ENCODE data around the gene SLC50A1. TPM values are rescaled to one million over a fixed set of nuclear protein-coding genes. Genes with fewer than 3 reads are reported as not detected.

The SLC50A1 gene
- total and polyA plus RNA-seq, 2 of the 8 experiments (the other 6 are each of a cell fraction or from before 2014, with no cell fraction given), result 36.5 to 90.8 TPM

DNA sequence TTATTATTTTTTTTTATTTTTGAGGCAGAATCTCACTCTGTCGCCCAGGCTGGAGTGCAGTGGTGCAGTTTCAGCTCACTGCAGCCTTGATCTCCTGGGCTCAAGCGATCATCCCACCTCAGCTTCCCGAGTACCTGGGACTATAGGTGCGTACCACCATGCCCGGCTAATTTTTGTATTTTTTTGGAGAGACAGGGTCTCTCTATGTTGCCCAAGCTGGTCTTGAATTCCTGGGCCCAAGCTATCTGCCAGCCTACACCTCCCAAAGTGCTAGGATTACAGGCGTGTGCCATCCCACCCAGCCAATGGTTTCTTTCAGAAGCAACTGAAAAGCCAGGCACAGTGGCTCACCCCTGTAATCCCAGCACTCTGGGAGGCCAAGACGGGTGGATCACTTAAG, 35.2 kb downstream of the SLC50A1 start:
- Histone ChIP-seq H2BK20ac (ENCODE audit: low read length) (no peak overlapping the region), H3K56ac (replicated peaks; ENCODE audit: insufficient read length, low read depth, low read length) (no peak overlapping the region), H3K14ac (ENCODE audit: insufficient read length) (no peak overlapping the region), H3K27me3 (replicated peaks in 1 of 4; ENCODE audit: control insufficient read depth in 3 of 4, extremely low read depth in 1 of 4, insufficient read depth in 3 of 4, low read length in 3 of 4) (no peaks in the 10 kb centered on the region), H4K5ac (ENCODE audit: insufficient read length, low read depth, low read length) (no peak overlapping the region), H3K79me1 (ENCODE audit: low read depth, low read length) (no peaks in the 10 kb centered on the region; the same call in 1 of the 2 replicates), H3K4me1 (replicated peaks in 1 of 4; ENCODE audit: control insufficient read depth in 3 of 4, insufficient read depth in 4 of 4, low read length in 3 of 4) (peaks cover 3 to 30% (median 17%) of the 10 kb centered on the region in 4 experiments), H3K27ac (ENCODE audit: low read depth, low read length) (no peak overlapping the region), H2BK120ac (replicated peaks; ENCODE audit: low read depth, low read length) (no peak overlapping the region), H2BK5ac (ENCODE audit: low read depth, low read length) (no peak overlapping the region), H3K18ac (ENCODE audit: extremely low read depth, low read length) (no peak overlapping the region), H3K23me2 (ENCODE audit: low read depth, low read length) (peaks cover 21% of the 10 kb centered on the region), H3K36me3 (ENCODE audit: control insufficient read depth in 2 of 4, insufficient read depth in 4 of 4, low read length in 3 of 4) (peaks cover 0 to 10% (median 7%) of the 10 kb centered on the region in 4 experiments; a peak in 5 of 8 replicates), H2BK12ac (ENCODE audit: low read depth, low read length) (no peak overlapping the region), H2BK15ac (ENCODE audit: low read length) (no peak overlapping the region), H4K20me1 (replicated peaks in 1 of 2; ENCODE audit: control insufficient read depth in 1 of 2, insufficient read depth in 2 of 2, low read length in 2 of 2) (peaks cover 2 to 3% of the 10 kb centered on the region in 2 experiments), H2AK5ac (ENCODE audit: low read depth, low read length) (no peak overlapping the region), H2AFZ (ENCODE audit: low read length) (no peak overlapping the region), H3K79me2 (ENCODE audit: control insufficient read depth in 1 of 2, insufficient read depth in 2 of 2, low read length in 2 of 2) (peaks cover 0 to 16% of the 10 kb centered on the region in 2 experiments; a peak in 2 of 4 replicates), H4K91ac (replicated peaks; ENCODE audit: insufficient read length, low read length) (no peak overlapping the region), H4K8ac (ENCODE audit: extremely low read depth, insufficient read depth, low read length) (no peak overlapping the region), H3K4ac (replicated peaks; ENCODE audit: insufficient read length, low read depth, low read length) (no peak overlapping the region), H3K4me2 (ENCODE audit: insufficient read depth in 1 of 2, low read depth in 2 of 2, low read length in 2 of 2) (no peak overlapping the region), H3K4me3 (ENCODE audit: extremely low read depth in 1 of 4, insufficient read depth in 2 of 4, low read depth in 3 of 4, low read length in 4 of 4) (no peak overlapping the region), H3K9ac (replicated peaks in 1 of 4; ENCODE audit: extremely low read depth in 1 of 4, low read depth in 3 of 4, low read length in 3 of 4) (no peak overlapping the region), H3K9me3 (ENCODE audit: insufficient read depth in 2 of 2, low read depth in 1 of 2, low read length in 1 of 2) (no peaks in the 10 kb centered on the region), H3K23ac (ENCODE audit: insufficient read length) (no peak overlapping the region)
- POLR2A ChIA-PET (ENCODE audit: partially characterized antibody), result interaction anchor here (20.5 kb wide), 1 partner anchor 30 kb away, joined by 512 read pairs; the partner anchor contains the start of genes MTX1 and THBS3
- 93% methylated on average over 7 of the region's 7 CpGs; no CpG with 5 or more reads in 1 of the 2 experiments for WGBS, 2 experiments (ENCODE audit: extremely low coverage in 1 of 2, insufficient coverage in 1 of 2, insufficient read length in 1 of 2, insufficient replicate concordance in 2 of 2, low coverage in 1 of 2, low lambda C conversion rate in 2 of 2, missing lambda C conversion rate in 1 of 2)
- CTCF ChIA-PET (ENCODE audit: partially characterized antibody), result interaction anchor here (2.1 to 12.4 kb wide), 5 partner anchors 37 to 110 kb away, joined by 7 to 215 read pairs (median 101); partner anchors contain the start of genes DPM3, EFNA1 and SLC50A1
- FAIRE-seq (no peak), DNase-seq (ENCODE audit: low read depth in 1 of 2, low spot score in 2 of 2) (no peak)
- TF ChIP-seq TEAD4 (IDR thresholded peaks at IDR 0.05; ENCODE audit: low read depth, low read length), result no peak
- no peak for TF ChIP-seq JUN (IDR thresholded peaks at IDR 0.05; ENCODE audit: low read depth, low read length)
- no peak for TF ChIP-seq PHF8 (conservative IDR thresholded peaks at IDR 0.05; ENCODE audit: low read depth, low read length)
